Measurements from ENCODE around the gene PPP6R2.

- TF ChIP-seq CTCF (IDR thresholded peaks at IDR 0.05) (no peak), EZH2phosphoT487 (IDR thresholded peaks at IDR 0.05) (no peak), EZH2 (IDR thresholded peaks at IDR 0.05) (no peak)
These were observed 16.7 kb upstream of the PPP6R2 start for GRCh38 chr22:50326225-50326955.
